Stimulated activated CD8-positive, alpha-beta memory T cell treated with anti-CD3 and anti-CD28 coated beads, Interleukin-2, amount 100 ng/mL, for 48 hours (primary cell): Measurements from ENCODE around the gene SHISA6.
"Not testable (repeated sequence)": the region's sequence is repeated elsewhere in the genome, so short reads cannot be mapped to it uniquely, and the experiment has no call there.

Experiments
- DNase-seq, 2 donors: peaks; one replicate each; pipeline ENCODE4 v3.0.0-alpha.2; 2020; ENCODE audit warnings: low read depth in 2 of 2

The SHISA6 gene

GRCh38 chr17:11264183-11264871 is 23.3 kb downstream of the SHISA6 start:
- DNase-seq = no peak

- no peak for DNase-seq
These were observed 27.1 kb downstream of the SHISA6 start for GRCh38 chr17:11267999-11268575.

GRCh38 chr17:11269210-11269609 is 28.2 kb downstream of the SHISA6 start:
- DNase-seq = no peak

- DNase-seq = no peak
These were observed 31.2 kb downstream of the SHISA6 start for GRCh38 chr17:11272191-11272590.

- DNase-seq = no peak
These were observed 32.6 kb downstream of the SHISA6 start for GRCh38 chr17:11273596-11273995.

- DNase-seq = no peak
These were observed 33.1 kb downstream of the SHISA6 start for GRCh38 chr17:11274106-11274505.

GRCh38 chr17:11276486-11276885 is 35.5 kb downstream of the SHISA6 start:
- no peak for DNase-seq

- no peak for DNase-seq
These were observed 37.4 kb downstream of the SHISA6 start for GRCh38 chr17:11278186-11278991.

- no peak for DNase-seq
These were observed 37.9 kb downstream of the SHISA6 start for GRCh38 chr17:11278992-11279270.

- DNase-seq = no peak
These were observed 38.8 kb downstream of the SHISA6 start for GRCh38 chr17:11279776-11280344.

- no peak for DNase-seq
These were observed 41.6 kb downstream of the SHISA6 start for GRCh38 chr17:11282586-11282985.

GRCh38 chr17:11284811-11285210 is 43.8 kb downstream of the SHISA6 start:
- no peak for DNase-seq

- no peak for DNase-seq
These were observed 44.9 kb downstream of the SHISA6 start for GRCh38 chr17:11285946-11286345.

GRCh38 chr17:11287791-11288190 is 46.8 kb downstream of the SHISA6 start:
- no peak for DNase-seq

GRCh38 chr17:11290814-11291213 is 49.8 kb downstream of the SHISA6 start:
- DNase-seq = no peak

- no peak for DNase-seq
These were observed 51.5 kb downstream of the SHISA6 start for GRCh38 chr17:11292491-11292890.

- DNase-seq = no peak
These were observed 52.5 kb downstream of the SHISA6 start for GRCh38 chr17:11293480-11293879.

GRCh38 chr17:11294826-11295225 is 53.8 kb downstream of the SHISA6 start:
- no peak for DNase-seq

GRCh38 chr17:11296994-11297393 is 56.0 kb downstream of the SHISA6 start:
- no peak for DNase-seq

- no peak for DNase-seq
These were observed 57.4 kb downstream of the SHISA6 start for GRCh38 chr17:11298401-11298800.

- DNase-seq = no peak
These were observed 59.2 kb downstream of the SHISA6 start for GRCh38 chr17:11300201-11300600.

- DNase-seq = no peak
These were observed 59.7 kb downstream of the SHISA6 start for GRCh38 chr17:11300738-11301137.

GRCh38 chr17:11301874-11302273 is 60.9 kb downstream of the SHISA6 start:
- DNase-seq = not testable (repeated sequence)
